C4-2B (cell line): Measurements from ENCODE around the gene RBM38.
A peak's percentile ranks its signal among the peaks of the same experiment; 100 is the strongest.

Experiments used
- H3K27ac ChIP-seq: fragments of 450-650 bp; 2 replicates; pipeline ENCODE4 v1.5.1; 2017
- ZFX ChIP-seq: fragments of 450-650 bp; IDR thresholded peaks from 2 replicates; pipeline ENCODE4 v1.6.1; 2017
- TF ChIP-seq, protein P1 (sequence below): fragments of 450-650 bp; conservative IDR thresholded peaks from 2 replicates; pipeline ENCODE4 v1.5.1; 2017; ENCODE audit warnings: mild to moderate bottlenecking

The RBM38 gene

DNA sequence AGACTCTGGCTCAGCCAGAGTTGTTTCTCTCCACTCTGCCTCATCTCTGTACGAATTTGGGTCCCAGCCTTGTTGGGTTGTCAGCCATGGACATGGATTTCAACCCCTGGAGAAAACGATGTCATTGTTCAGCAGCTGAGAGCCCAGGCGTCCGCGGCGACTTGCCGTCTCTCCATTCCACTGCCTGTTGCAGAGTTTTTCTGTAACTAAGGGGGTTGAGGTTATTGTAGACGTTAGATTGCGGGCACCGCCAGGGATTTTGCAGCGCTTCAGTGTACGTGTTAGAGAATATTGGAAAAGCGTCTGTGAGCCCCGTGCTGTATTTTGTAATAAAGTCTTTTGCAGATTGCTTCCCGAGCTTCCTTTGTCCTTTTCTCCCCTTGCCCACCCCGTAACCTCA, 13.1 kb upstream of the RBM38 start:
- H3K27ac ChIP-seq, result no peak overlapping the region
- TF ChIP-seq ZFX, result no peak
- TF ChIP-seq, protein P1, sequence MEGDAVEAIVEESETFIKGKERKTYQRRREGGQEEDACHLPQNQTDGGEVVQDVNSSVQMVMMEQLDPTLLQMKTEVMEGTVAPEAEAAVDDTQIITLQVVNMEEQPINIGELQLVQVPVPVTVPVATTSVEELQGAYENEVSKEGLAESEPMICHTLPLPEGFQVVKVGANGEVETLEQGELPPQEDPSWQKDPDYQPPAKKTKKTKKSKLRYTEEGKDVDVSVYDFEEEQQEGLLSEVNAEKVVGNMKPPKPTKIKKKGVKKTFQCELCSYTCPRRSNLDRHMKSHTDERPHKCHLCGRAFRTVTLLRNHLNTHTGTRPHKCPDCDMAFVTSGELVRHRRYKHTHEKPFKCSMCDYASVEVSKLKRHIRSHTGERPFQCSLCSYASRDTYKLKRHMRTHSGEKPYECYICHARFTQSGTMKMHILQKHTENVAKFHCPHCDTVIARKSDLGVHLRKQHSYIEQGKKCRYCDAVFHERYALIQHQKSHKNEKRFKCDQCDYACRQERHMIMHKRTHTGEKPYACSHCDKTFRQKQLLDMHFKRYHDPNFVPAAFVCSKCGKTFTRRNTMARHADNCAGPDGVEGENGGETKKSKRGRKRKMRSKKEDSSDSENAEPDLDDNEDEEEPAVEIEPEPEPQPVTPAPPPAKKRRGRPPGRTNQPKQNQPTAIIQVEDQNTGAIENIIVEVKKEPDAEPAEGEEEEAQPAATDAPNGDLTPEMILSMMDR, result no peak

DNA sequence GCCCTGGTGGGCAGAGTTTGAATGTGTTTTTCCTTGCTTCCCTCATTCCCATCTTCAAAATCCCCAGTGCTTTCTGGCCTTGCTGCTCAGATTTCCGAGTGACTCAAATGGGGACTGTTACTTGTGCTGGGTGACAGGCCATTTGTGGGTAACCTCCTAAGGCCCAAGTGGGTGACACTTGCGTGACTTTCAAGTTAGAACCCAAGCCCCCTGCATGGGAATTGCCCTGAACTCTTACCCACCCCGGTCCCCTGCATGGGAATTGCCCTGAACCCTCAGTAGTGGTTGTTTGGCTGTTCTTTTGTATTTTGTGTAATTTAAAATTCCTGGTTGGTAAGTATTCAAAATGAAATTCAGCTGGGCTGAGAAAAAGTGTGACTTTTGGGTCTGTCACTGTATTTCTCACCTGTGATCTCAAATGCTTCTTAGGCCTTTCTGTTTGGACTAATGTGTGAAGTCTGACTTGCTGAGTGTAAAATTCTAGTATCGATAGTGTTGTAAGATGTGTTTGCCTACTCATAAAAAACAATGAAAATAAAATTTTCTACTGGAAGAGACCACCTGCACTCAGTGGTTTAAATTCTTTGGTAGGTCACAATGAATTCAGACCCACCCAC, 12.4 kb upstream of the RBM38 start:
- H3K27ac ChIP-seq, result no peak overlapping the region
- TF ChIP-seq, protein P1, result no peak
- TF ChIP-seq ZFX, result no peak

DNA sequence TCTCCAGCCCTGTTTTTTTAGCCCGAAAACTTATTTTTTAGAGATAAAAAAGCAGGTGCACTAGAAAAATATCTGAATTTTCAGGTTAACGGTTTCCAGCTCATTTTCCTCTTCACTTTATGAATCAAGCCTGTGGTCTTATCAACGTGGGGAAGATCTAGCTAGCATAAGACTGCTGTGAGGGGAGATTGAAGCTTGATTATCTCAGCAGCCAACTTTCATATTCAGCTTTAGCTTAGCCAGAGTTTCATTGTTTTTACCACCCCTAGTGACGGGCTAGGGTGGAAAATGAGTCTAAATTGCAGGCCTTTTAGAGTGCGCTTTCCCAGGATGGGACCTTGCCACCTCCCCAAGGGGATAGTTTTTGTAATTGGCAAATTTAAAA, 11.9 kb upstream of the RBM38 start:
- H3K27ac ChIP-seq, result no peak overlapping the region

DNA sequence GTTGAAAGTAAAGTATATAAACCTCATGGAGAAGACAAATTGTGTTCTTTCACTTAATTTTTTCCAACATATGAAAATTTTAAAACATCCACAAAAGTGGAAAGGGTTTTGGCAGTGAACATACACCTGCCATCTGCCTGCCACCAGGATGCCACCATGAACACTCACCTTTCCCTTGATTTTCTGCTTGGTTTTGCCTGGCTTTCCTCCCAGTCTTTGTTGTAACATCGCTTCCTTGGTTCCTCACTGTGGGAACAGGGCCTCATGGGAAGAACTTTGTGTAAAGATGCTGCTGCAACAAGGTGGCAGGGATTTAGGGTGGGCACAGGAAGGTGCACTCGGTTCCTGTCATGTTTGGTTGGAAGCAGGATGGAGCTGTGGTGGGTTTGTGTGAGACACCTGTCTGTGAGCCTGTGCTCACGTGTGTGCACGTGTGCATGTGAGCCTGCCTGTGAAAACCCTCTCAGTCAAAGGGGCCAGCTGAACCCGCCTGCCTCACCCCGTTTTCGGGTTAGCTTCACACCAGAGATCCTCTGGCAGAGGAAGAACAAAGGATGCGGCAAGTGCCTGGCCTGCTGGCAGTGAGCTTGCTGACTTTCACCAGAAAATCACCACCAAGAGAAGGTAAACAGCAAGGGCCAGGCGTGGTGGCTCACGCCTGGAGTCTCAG, 11.0 kb upstream of the RBM38 start:
- no peak for TF ChIP-seq ZFX
- TF ChIP-seq, protein P1, result no peak
- H3K27ac ChIP-seq, result no peak overlapping the region

More for the DNA sequence above, 11.9 kb upstream of the RBM38 start:
- TF ChIP-seq ZFX, result no peak
- TF ChIP-seq, protein P1, result no peak

DNA sequence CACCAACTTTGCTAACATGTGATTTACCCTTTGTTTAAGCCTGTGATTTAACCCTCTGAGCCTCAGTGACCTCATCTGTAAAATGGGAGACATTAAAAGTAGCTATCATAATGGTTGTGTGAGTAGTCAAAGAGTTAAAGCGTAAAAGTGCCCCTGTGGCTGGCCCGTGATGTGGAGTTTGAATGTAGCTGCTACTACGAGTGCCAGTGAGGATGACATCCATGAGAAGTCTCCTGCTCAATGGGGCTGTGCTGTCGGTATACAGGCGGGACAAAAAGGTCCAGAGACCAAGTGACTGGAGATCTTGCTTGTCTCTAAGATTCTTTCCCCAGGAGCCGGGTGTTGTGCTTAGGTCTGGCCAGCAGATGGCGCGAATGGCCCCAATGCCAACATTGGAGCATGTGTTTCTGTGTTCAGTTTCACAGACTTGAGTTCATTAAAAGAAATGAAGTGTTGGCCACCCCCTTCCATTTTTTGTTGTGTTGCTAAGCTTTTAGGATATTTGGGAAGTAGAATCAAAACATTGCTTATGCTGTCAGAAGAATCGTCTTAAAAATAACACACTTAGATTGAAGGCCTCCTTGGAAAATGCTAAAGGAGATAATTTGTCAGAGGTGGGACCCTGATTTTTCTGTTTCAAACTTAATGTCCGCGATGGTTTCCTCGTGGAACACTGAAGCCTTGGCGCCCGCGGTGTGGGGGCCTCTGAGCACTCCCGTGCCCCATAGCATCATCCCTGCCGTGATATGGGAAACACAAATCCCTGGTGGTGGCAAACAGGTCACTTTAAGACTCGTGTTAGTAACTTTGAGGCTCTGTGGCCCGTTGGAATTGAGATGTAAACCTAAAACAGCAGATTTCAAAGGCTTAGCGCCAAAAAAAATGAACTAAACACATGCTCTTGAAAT, 9.3 kb upstream of the RBM38 start:
- TF ChIP-seq, protein P1, result peak; percentile 97
- no peak for TF ChIP-seq ZFX
- H3K27ac ChIP-seq, result no peak overlapping the region

DNA sequence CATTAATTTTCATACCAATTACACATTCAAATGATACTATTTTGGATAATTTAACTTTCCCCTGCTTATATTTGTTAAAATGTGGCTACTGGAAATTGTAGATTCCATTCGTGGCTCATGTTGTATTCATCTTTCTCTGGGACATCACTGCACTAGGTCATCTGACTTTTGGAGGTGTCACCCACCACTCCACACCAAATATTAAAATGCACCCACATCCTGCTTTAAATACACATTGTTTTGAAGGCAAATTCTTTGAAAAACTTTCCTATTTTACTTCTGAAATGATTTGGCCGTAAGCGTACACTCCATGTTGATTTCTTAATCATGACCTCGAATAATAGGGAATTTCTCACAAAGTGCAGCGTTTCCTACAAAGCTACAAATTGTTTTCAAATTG, 8.7 kb upstream of the RBM38 start:
- H3K27ac ChIP-seq, result no peak overlapping the region
- no peak for TF ChIP-seq ZFX
- TF ChIP-seq, protein P1, result no peak
